Liver (tissue), 3 donors: ENCODE data around the gene HAO2.

Experiments used
- ATF3 ChIP-seq: IDR thresholded peaks from 2 replicates; pipeline ENCODE4 v1.6.1; 2016; ENCODE audit warnings: antibody characterized with exemption
- FOXA2 ChIP-seq: IDR thresholded peaks from 2 replicates; pipeline ENCODE4 v1.6.1; 2016; ENCODE audit warnings: antibody characterized with exemption
- JUND ChIP-seq, 2 donors: IDR thresholded peaks; 2 replicates each; pipeline ENCODE4 v1.6.1; 2016; ENCODE audit warnings: antibody characterized with exemption in 2 of 2
- RAD21 ChIP-seq, 2 donors: IDR thresholded peaks; 2 replicates each; pipeline ENCODE4 v1.6.1; 2016; ENCODE audit warnings: antibody characterized with exemption in 2 of 2, mild to moderate bottlenecking in 2 of 2
- SP1 ChIP-seq: IDR thresholded peaks from 2 replicates; pipeline ENCODE4 v1.6.1; 2018; ENCODE audit warnings: antibody characterized with exemption, mild to moderate bottlenecking
- TF ChIP-seq, protein P1 (sequence below): fragments of 150-350 bp; IDR thresholded peaks from 2 replicates; pipeline ENCODE4 v1.5.1; 2017; ENCODE audit warnings: improper control_type of control experiment, low read depth, low read length; ENCODE audit not compliant: missing input control
- TF ChIP-seq, protein P2 (sequence below): IDR thresholded peaks from 2 replicates; pipeline ENCODE4 v1.6.1; 2016; ENCODE audit warnings: antibody characterized with exemption
- donor health status: healthy.
- donor health status: healthy.

GRCh38 chr1:119379117-119379516, 10.5 kb downstream of the HAO2 start:
- peak; percentile 33 for TF ChIP-seq FOXA2
- TF ChIP-seq, protein P1, sequence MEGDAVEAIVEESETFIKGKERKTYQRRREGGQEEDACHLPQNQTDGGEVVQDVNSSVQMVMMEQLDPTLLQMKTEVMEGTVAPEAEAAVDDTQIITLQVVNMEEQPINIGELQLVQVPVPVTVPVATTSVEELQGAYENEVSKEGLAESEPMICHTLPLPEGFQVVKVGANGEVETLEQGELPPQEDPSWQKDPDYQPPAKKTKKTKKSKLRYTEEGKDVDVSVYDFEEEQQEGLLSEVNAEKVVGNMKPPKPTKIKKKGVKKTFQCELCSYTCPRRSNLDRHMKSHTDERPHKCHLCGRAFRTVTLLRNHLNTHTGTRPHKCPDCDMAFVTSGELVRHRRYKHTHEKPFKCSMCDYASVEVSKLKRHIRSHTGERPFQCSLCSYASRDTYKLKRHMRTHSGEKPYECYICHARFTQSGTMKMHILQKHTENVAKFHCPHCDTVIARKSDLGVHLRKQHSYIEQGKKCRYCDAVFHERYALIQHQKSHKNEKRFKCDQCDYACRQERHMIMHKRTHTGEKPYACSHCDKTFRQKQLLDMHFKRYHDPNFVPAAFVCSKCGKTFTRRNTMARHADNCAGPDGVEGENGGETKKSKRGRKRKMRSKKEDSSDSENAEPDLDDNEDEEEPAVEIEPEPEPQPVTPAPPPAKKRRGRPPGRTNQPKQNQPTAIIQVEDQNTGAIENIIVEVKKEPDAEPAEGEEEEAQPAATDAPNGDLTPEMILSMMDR = no peak
- peak; percentile 37 to 74 for TF ChIP-seq JUND (IDR thresholded peaks at IDR 0.05)
- peak; percentile 75 for TF ChIP-seq SP1
- peak; percentile 19 to 45 for TF ChIP-seq RAD21 (IDR thresholded peaks at IDR 0.05)
- no peak for TF ChIP-seq ATF3
- TF ChIP-seq, protein P2, sequence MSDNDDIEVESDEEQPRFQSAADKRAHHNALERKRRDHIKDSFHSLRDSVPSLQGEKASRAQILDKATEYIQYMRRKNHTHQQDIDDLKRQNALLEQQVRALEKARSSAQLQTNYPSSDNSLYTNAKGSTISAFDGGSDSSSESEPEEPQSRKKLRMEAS = peak; percentile 73
